NCI-H524 treated with DMSO at 0.1 percent for 48 hours (cell line): ENCODE results near the gene ARMC9.

ENCODE experiments used
- DNase-seq: peaks from one replicate; lab custom pipeline; 2025; lab: John Stamatoyannopoulos, UW

The ARMC9 gene

GRCh38 chr2:231422056-231422455 is 223.6 kb downstream of the ARMC9 start:
- no peak for DNase-seq

- DNase-seq = no peak
Observed at GRCh38 chr2:231423176-231423575, 224.7 kb downstream of the ARMC9 start.
